Smooth muscle cell (in vitro differentiated cells): ENCODE data around the gene RNASE7. TPM values are rescaled to one million over a fixed set of nuclear protein-coding genes. Genes with fewer than 3 reads are reported as not detected.

Source experiments
- DNase-seq: peaks from one replicate; lab custom pipeline; 2025; ENCODE audit not compliant: unreplicated experiment; lab: John Stamatoyannopoulos, UW
- H2AFZ ChIP-seq: fragments of 200-600 bp; sonication (generic); 2 replicates; pipeline ENCODE4 v1.6.0; 2016; ENCODE audit warnings: antibody characterized with exemption, low read depth, mild to moderate bottlenecking
- H3F3A ChIP-seq: fragments of 200-600 bp; sonication (generic); 2 replicates; pipeline ENCODE4 v1.6.0; 2017; ENCODE audit warnings: antibody characterized with exemption, low read depth
- H3K27ac ChIP-seq: fragments of 200-600 bp; sonication (generic); 2 replicates; pipeline ENCODE4 v1.5.1; 2016; ENCODE audit warnings: low read depth, mild to moderate bottlenecking
- H3K27me3 ChIP-seq: fragments of 200-600 bp; sonication (generic); 2 replicates; pipeline ENCODE4 v1.6.1; 2016; ENCODE audit warnings: low read depth, mild to moderate bottlenecking
- H3K36me3 ChIP-seq: fragments of 200-600 bp; sonication (generic); 2 replicates; pipeline ENCODE4 v1.5.1; 2016; ENCODE audit warnings: low read depth
- H3K4me1 ChIP-seq: fragments of 200-600 bp; sonication (generic); 2 replicates; pipeline ENCODE4 v1.5.1; 2016; ENCODE audit warnings: low read depth
- H3K4me2 ChIP-seq: fragments of 200-600 bp; sonication (generic); 2 replicates; pipeline ENCODE4 v1.6.0; 2016; ENCODE audit warnings: mild to moderate bottlenecking
- H3K4me3 ChIP-seq: fragments of 200-600 bp; sonication (generic); 2 replicates; pipeline ENCODE4 v1.5.1; 2016; ENCODE audit warnings: mild to moderate bottlenecking
- H3K79me2 ChIP-seq: fragments of 200-600 bp; sonication (generic); 2 replicates; pipeline ENCODE4 v1.6.0; 2016; ENCODE audit warnings: low read depth, mild to moderate bottlenecking
- H3K9ac ChIP-seq: fragments of 200-600 bp; sonication (generic); 2 replicates; pipeline ENCODE4 v1.6.0; 2016; ENCODE audit warnings: low read depth
- H3K9me3 ChIP-seq: fragments of 200-600 bp; sonication (generic); replicated peaks from 2 replicates; pipeline ENCODE4 v1.5.1; 2016; ENCODE audit warnings: low read depth
- H4K20me1 ChIP-seq: fragments of 200-600 bp; sonication (generic); 2 replicates; pipeline ENCODE4 v1.6.0; 2016; ENCODE audit warnings: low read depth
- CTCF ChIP-seq: fragments of 200-600 bp; sonication (generic); IDR thresholded peaks from 2 replicates; pipeline ENCODE4 v1.5.1; 2017; ENCODE audit warnings: borderline replicate concordance, mild to moderate bottlenecking, antibody characterized with exemption; ENCODE audit not compliant: insufficient read depth, poor library complexity, severe bottlenecking
- WGBS: methylation state at CpG from one replicate; pipeline ENCODE4 v1.1.7; 2016; ENCODE audit warnings: low lambda C conversion rate; 5-methylcytosine and 5-hydroxymethylcytosine counted together
- polyA plus RNA-seq: library from polyadenylated mRNA; unstranded; fragments of >200 nt; fragmentation: Nextera tagmentation; extraction: Ambion mirVana; gene quantifications from 2 replicates; pipeline ENCODE4 v1.2.1, GENCODE V29; 2016
- total RNA-seq: library from RNA; depleted of rRNA; stranded (reverse); fragments of >200 nt; gene quantifications from 2 replicates; pipeline ENCODE4 v1.2.3, GENCODE V29; 2014

RNASE7 gene
- total and polyA plus RNA-seq, 2 experiments from 2014 or later: 0.93 to 4.1 TPM

GRCh38 chr14:21029917-21030316, 12.2 kb upstream of the RNASE7 start, which contains the start of gene TPPP2:
TPPP2 (plus strand) TSS chr14:21030217; CDS start chr14:21030582, 365 bp downstream.
- WGBS: 98% methylated on average over 5 of the region's 5 CpGs
- H3K4me2 ChIP-seq: no peak within 1 kb of the TSS

GRCh38 chr14:21030531-21030930, 11.6 kb upstream of the RNASE7 start:
- peaks cover 20% of the 10 kb centered on the region for H3F3A ChIP-seq
- H3K27me3 ChIP-seq: no peaks in the 10 kb centered on the region
- DNase-seq: no peak
- H3K4me2 ChIP-seq: no peak overlapping the region
- WGBS: 92% methylated on average over 12 of the region's 12 CpGs
- no peaks in the 10 kb centered on the region for H3K4me1 ChIP-seq
- H2AFZ ChIP-seq: no peak overlapping the region
- no peak overlapping the region for H3K27ac ChIP-seq
- no peak overlapping the region for H3K4me3 ChIP-seq
- no peaks in the 10 kb centered on the region for H3K36me3 ChIP-seq
- H4K20me1 ChIP-seq: no peaks in the 10 kb centered on the region
- H3K79me2 ChIP-seq: no peaks in the 10 kb centered on the region
- no peak overlapping the region for H3K9ac ChIP-seq
- no peak for TF ChIP-seq CTCF
- no peaks in the 10 kb centered on the region for H3K9me3 ChIP-seq

More at GRCh38 chr14:21029917-21030316, 12.2 kb upstream of the RNASE7 start, which contains the start of gene TPPP2:
- H3K79me2 ChIP-seq: no peaks in the 10 kb centered on the region
- H3K4me3 ChIP-seq: no peak within 1 kb of the TSS
- peaks cover 4% of the 10 kb centered on the region for H3K4me1 ChIP-seq
- no peak for TF ChIP-seq CTCF
- DNase-seq: no peak
- H3F3A ChIP-seq: peaks cover 20% of the 10 kb centered on the region
- H2AFZ ChIP-seq: no peak within 1 kb of the TSS
- no peaks in the 10 kb centered on the region for H4K20me1 ChIP-seq
- no peak within 1 kb of the TSS for H3K9ac ChIP-seq
- H3K27ac ChIP-seq: no peak within 1 kb of the TSS
- no peaks in the 10 kb centered on the region for H3K36me3 ChIP-seq
- no peaks in the 10 kb centered on the region for H3K9me3 ChIP-seq
- no peaks in the 10 kb centered on the region for H3K27me3 ChIP-seq

DNA sequence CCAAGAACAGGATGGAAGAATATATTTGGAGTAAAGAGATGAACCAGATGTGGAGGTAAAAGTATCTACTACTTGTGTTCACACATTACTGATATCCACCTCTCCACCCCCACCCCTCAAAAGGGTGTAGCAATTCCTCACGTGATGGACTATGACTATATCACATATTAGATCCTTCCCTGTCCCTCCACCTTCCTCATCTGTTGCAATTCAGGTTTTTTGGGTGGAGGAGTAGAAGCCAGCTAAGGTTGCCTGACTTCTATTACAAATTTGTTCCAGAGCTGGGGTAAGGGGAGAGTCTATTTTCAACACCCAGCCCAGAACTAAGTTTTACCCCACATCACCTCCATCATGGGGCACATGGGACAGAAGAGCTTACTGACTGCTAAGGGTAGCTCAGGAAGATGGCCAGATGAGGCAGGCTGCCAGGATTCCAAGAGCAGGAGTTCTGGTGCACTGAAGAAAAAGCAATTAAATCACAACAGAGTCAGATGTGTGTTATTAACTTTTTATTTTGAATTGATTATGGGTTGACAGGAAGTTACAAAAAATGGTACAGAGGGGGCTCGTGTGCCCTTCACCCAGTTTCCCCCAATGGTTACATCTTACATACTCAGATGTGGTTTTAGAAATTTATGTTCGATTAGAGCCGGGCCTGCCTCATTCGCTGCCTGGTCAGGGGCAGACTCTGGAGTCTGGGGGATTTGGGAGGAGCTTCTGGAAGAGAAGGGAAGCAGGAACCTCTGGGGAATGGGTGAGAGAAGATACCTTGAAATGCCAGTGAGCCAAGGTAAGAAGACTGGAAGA, 9.6 kb upstream of the RNASE7 start:
- no peak overlapping the region for H3K27ac ChIP-seq
- TF ChIP-seq CTCF: no peak
- H3K9ac ChIP-seq: no peak overlapping the region
- no peaks in the 10 kb centered on the region for H3K4me1 ChIP-seq
- WGBS: 90% methylated on average over 5 of the region's 5 CpGs
- no peak overlapping the region for H3K4me2 ChIP-seq
- H3K79me2 ChIP-seq: no peaks in the 10 kb centered on the region
- H2AFZ ChIP-seq: no peak overlapping the region
- H4K20me1 ChIP-seq: no peaks in the 10 kb centered on the region
- H3F3A ChIP-seq: peaks cover 11% of the 10 kb centered on the region
- H3K4me3 ChIP-seq: no peak overlapping the region
- no peaks in the 10 kb centered on the region for H3K9me3 ChIP-seq
- no peaks in the 10 kb centered on the region for H3K36me3 ChIP-seq
- DNase-seq: no peak
- H3K27me3 ChIP-seq: no peaks in the 10 kb centered on the region
